GM12878 (cell line): ENCODE data around the gene KRT75. TPM values are rescaled to one million over a fixed set of nuclear protein-coding genes. Genes with fewer than 3 reads are reported as not detected.

Experiments used
- ATAC-seq: fragments of 200-7000 bp; cut with Tn5 transposase; 3 replicates; pipeline ENCODE4 v1.9.1; 2020; ENCODE audit warnings: mild to moderate bottlenecking, moderate library complexity
- BruUV-seq: library from RNA; stranded (reverse); fragments of 400-500 nt; replicated peaks from 2 replicates; lab custom pipeline; 2021; lab: Mats Ljungman, UMichigan
- CTCF ChIA-PET: fragments of 300-600 bp; sonication (Branson Sonifier 250); formaldehyde crosslinking; extraction: SDS; loops from one replicate; lab custom pipeline; 2021; ENCODE audit warnings: inconsistent platforms; lab: Yijun Ruan, JAX
- POLR2A ChIA-PET: fragments of 350-600 bp; formaldehyde crosslinking; extraction: SDS; loops from one replicate; lab custom pipeline; 2021; ENCODE audit warnings: inconsistent platforms; lab: Charles Lee
- RAD21 ChIA-PET: fragments of 300-600 bp; sonication (Branson Sonifier 250); formaldehyde crosslinking; loops from one replicate; lab custom pipeline; 2023; ENCODE audit warnings: antibody characterized with exemption; ENCODE audit not compliant: unreplicated experiment; lab: Charles Lee
- SMC1A ChIA-PET: fragments of 300-600 bp; sonication (Branson Sonifier 250); formaldehyde crosslinking; loops from one replicate; lab custom pipeline; 2023; ENCODE audit not compliant: unreplicated experiment, uncharacterized antibody; lab: Charles Lee
- DNase-seq: peaks from one replicate; pipeline ENCODE4 v3.0.0-alpha.2; 2011; ENCODE audit warnings: low read depth, low spot score
- FAIRE-seq: peaks from 3 replicates; lab custom pipeline; 2011; peaks lifted over from hg19 to GRCh38; lab: Jason Lieb, UNC
- H2AFZ ChIP-seq: 2 replicates; pipeline ENCODE4 v1.6.0; 2011; ENCODE audit warnings: low read depth, low read length, control low read depth; ENCODE audit not compliant: control insufficient read depth
- H3K27ac ChIP-seq: 2 replicates; pipeline ENCODE4 v1.5.1; 2011; ENCODE audit warnings: control low read depth; ENCODE audit not compliant: control insufficient read depth, insufficient read depth
- H3K27me3 ChIP-seq, 2 experiments: replicated peaks in 1 of 2; 2 replicates each; pipeline versions ENCODE4 v1.6.0 to v1.6.1; 2011; ENCODE audit warnings: low read length in 1 of 2; ENCODE audit not compliant: control insufficient read depth in 2 of 2, insufficient read depth in 2 of 2
- H3K36me3 ChIP-seq, 2 experiments: 2 replicates each; pipeline ENCODE4 v1.5.1; 2011; ENCODE audit warnings: low read length in 1 of 2; ENCODE audit not compliant: control insufficient read depth in 2 of 2, insufficient read depth in 2 of 2
- H3K4me1 ChIP-seq: 2 replicates; pipeline ENCODE4 v1.6.1; 2011; ENCODE audit warnings: mild to moderate bottlenecking, low read length, moderate library complexity, mixed read lengths; ENCODE audit not compliant: control insufficient read depth, insufficient read depth
- H3K4me2 ChIP-seq: 2 replicates; pipeline ENCODE4 v1.6.0; 2011; ENCODE audit warnings: control low read depth; ENCODE audit not compliant: control insufficient read depth, insufficient read depth
- H3K4me3 ChIP-seq: fragments of 200-600 bp; sonication (generic); 2 replicates; pipeline ENCODE4 v1.5.1; 2016
- H3K79me2 ChIP-seq: 2 replicates; pipeline ENCODE4 v1.6.0; 2011; ENCODE audit warnings: low read length; ENCODE audit not compliant: control insufficient read depth, insufficient read depth
- H3K9ac ChIP-seq: 2 replicates; pipeline ENCODE4 v1.8.0; 2011; ENCODE audit warnings: low read length, control low read depth, mixed read lengths; ENCODE audit not compliant: control insufficient read depth, insufficient read depth
- H3K9me3 ChIP-seq: replicated peaks from 3 replicates; pipeline ENCODE4 v1.5.1; 2011; ENCODE audit warnings: mild to moderate bottlenecking, low read length; ENCODE audit not compliant: control insufficient read depth, insufficient read depth
- H4K20me1 ChIP-seq: 2 replicates; pipeline ENCODE4 v1.6.0; 2011; ENCODE audit not compliant: control insufficient read depth, insufficient read depth
- BHLHE40 ChIP-seq, 2 experiments: fragments of 450-650 bp in 1 of 2; IDR thresholded peaks; 2 replicates each; pipeline ENCODE4 v1.6.1; 2011 to 2017; ENCODE audit warnings: low read depth in 2 of 2, borderline replicate concordance in 1 of 2, improper control_type of control experiment in 1 of 2, low read length in 1 of 2, mild to moderate bottlenecking in 1 of 2
- HDAC2 ChIP-seq: fragments of 200-600 bp; sonication (generic); IDR thresholded peaks from 2 replicates; pipeline ENCODE4 v1.6.1; 2017
- RCOR1 ChIP-seq: conservative IDR thresholded peaks from 2 replicates; pipeline ENCODE4 v1.6.1; 2012; ENCODE audit warnings: low read depth, low read length, improper control_type of control experiment
- SRF ChIP-seq, 2 experiments: IDR thresholded peaks; 2 replicates each; pipeline ENCODE4 v1.6.1; 2011; ENCODE audit warnings: low read depth in 2 of 2, low read length in 2 of 2, mild to moderate bottlenecking in 1 of 2, moderate library complexity in 1 of 2
- TCF7 ChIP-seq: IDR thresholded peaks from 2 replicates; pipeline ENCODE4 v1.6.1; 2014; ENCODE audit warnings: antibody characterized with exemption, borderline replicate concordance
- WRNIP1 ChIP-seq: IDR thresholded peaks from 2 replicates; pipeline ENCODE4 v1.6.1; 2011; ENCODE audit warnings: low read depth, low read length, improper control_type of control experiment, borderline replicate concordance
- ZNF217 ChIP-seq: fragments of 450-650 bp; IDR thresholded peaks from 2 replicates; pipeline ENCODE4 v1.6.1; 2017; ENCODE audit warnings: antibody characterized with exemption, mild to moderate bottlenecking
- ZNF384 ChIP-seq: IDR thresholded peaks from 2 replicates; pipeline ENCODE4 v1.6.1; 2012; ENCODE audit warnings: low read depth, mild to moderate bottlenecking, low read length, improper control_type of control experiment, borderline replicate concordance
- WGBS: methylation state at CpG from one replicate; pipeline ENCODE4 v1.1.6; 2016; ENCODE audit warnings: low lambda C conversion rate; ENCODE audit not compliant: insufficient replicate concordance, insufficient coverage; ENCODE audit errors: missing lambda C conversion rate; 5-methylcytosine and 5-hydroxymethylcytosine counted together
- in situ Hi-C: fragments of 300-500 bp; cut with MboI; formaldehyde crosslinking; loops from 9 replicates; pipeline ENCODE4 v1.14.3; 2018; ENCODE audit warnings: mixed read lengths
- intact Hi-C: fragments of 100-400 bp; cut with micrococcal nuclease; formaldehyde crosslinking; loops from one replicate; pipeline ENCODE4 v1.14.2; 2022; ENCODE audit not compliant: unreplicated experiment
- polyA plus RNA-seq, 11 experiments: library from polyadenylated mRNA; depleted of rRNA in 4 of 11; unstranded in 6 of 11; stranded (reverse) in 5 of 11; fragments of >200 nt; fragmentation: Nextera tagmentation in 4 of 11; fragmentation: Illumina TruSeq in 1 of 11; extraction: Ambion mirVana in 4 of 11; extraction: Trizol in 1 of 11; gene quantifications; 1 replicate in 1 of 11; 2 replicates in 10 of 11; pipeline versions ENCODE4 v1.2.1 to v1.2.3, GENCODE V29; 2011 to 2016; ENCODE audit warnings: inconsistent platforms in 2 of 11, missing spikeins in 2 of 11, low read depth in 1 of 11
- total RNA-seq, 4 experiments: library from RNA; depleted of rRNA in 3 of 4; stranded (reverse); fragments of >200 nt in 3 of 4; fragmentation: Illumina TruSeq in 1 of 4; extraction: Trizol in 1 of 4; gene quantifications; 2 replicates each; pipeline versions ENCODE4 v1.2.1 to v1.2.3, GENCODE V29; 2013 to 2021
- TF ChIP-seq, protein P1 (sequence below): IDR thresholded peaks from 2 replicates; pipeline ENCODE4 v1.6.1; 2011; ENCODE audit warnings: low read depth, mild to moderate bottlenecking, low read length, moderate library complexity, borderline replicate concordance; ENCODE audit errors: extremely low read depth
- TF ChIP-seq, protein P2 (sequence below): fragments of 150-350 bp; IDR thresholded peaks from 2 replicates; pipeline ENCODE4 v1.6.1; 2016; ENCODE audit warnings: low read depth, low read length
- TF ChIP-seq, protein P3 (sequence below): fragments of 450-650 bp; formaldehyde crosslinking; IDR thresholded peaks from 2 replicates; pipeline ENCODE4 v1.4.0; 2020; ENCODE audit warnings: mild to moderate bottlenecking, moderate library complexity

KRT75 gene
- total and polyA plus RNA-seq, 10 of the 15 experiments (the other 5 are each of a cell fraction or from before 2014, with no cell fraction given), result not detected

DNA sequence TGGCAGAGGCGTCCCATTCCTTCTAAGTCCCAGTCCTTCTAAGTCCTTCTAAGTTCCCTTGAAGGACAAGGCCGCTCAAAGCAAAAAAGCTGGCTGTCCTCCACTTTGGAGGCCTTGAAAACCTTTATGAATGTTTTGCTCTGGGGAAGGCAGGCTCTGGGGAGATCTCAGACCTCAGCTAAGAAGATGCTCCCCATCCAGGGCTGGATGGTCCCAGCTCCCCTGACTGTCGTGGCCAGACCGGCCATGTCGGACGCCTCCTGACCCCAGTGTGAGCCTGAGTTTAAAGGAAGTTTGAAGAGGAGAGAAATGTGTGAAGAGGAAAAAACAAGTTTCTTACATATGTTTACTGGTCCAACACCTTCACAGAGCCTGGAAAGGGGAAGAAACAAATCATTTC, 54.6 kb downstream of the KRT75 start (continued):
- TF ChIP-seq, protein P1, sequence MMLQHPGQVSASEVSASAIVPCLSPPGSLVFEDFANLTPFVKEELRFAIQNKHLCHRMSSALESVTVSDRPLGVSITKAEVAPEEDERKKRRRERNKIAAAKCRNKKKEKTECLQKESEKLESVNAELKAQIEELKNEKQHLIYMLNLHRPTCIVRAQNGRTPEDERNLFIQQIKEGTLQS, result no peak
- no peak for TF ChIP-seq WRNIP1
- TF ChIP-seq BHLHE40 (IDR thresholded peaks at IDR 0.05; ENCODE audit: borderline replicate concordance in 1 of 2, low read depth in 2 of 2, low read length in 1 of 2), result no peak
- TF ChIP-seq RCOR1, result no peak
- TF ChIP-seq, all 136 proteins: peak for 0

DNA sequence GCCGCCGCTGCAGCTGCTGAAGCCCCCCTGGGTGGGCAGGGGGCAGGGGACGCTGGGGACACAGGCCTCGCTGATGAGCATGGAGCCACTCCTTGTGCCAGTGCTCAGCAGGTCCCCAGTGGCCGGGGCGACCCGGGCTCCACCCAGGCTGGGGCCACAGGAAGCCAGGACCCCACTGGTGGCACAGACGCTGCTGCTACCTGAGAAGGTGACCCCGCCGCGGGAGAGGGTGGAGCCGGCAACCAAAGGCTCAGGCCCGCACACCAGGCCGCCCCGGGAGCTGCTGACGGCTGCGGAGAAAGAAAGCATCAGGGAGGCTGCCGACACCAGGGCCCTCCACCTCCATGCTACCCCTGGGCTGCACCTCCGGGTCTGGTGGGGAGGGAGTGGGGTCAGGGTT, 56.1 kb downstream of the KRT75 start:
- Histone ChIP-seq H3K4me2 (no peak overlapping the region), H3K27ac (no peak overlapping the region), H3K4me1 (no peaks in the 10 kb centered on the region), H3K4me3 (no peak overlapping the region), H2AFZ (no peak overlapping the region), H3K27me3 (peaks cover 0 to 1% of the 10 kb centered on the region in 2 experiments; a peak in 3 of 4 replicates), H3K9ac (no peak overlapping the region), H3K36me3 (no peaks in the 10 kb centered on the region), H3K79me2 (no peaks in the 10 kb centered on the region), H4K20me1 (no peaks in the 10 kb centered on the region; the same call in 1 of the 2 replicates), H3K9me3 (no peaks in the 10 kb centered on the region)
- no peak for ATAC-seq
- no TSS peak for BruUV-seq
- in situ Hi-C loops, result loop anchor here (25.0 kb wide), 1 partner anchor 609 kb away; no protein-coding TSS in a partner anchor
- ChIA-PET POLR2A (no interaction called here), SMC1A (no interaction called here), CTCF (interaction anchor here (0.9 to 1.2 kb wide), 2 partner anchors 493 to 502 kb away, joined by 3 to 4 read pairs; no protein-coding TSS in a partner anchor), RAD21 (no interaction called here)
- no peak for FAIRE-seq
- DNase-seq, result no peak
- intact Hi-C loops, result loop anchor here (10.0 kb wide), 1 partner anchor 127 kb away; no protein-coding TSS in a partner anchor
- WGBS, result 45% methylated on average over 17 of the region's 19 CpGs
- TF ChIP-seq HDAC2, result no peak
- TF ChIP-seq TCF7, result no peak
- TF ChIP-seq, protein P2, sequence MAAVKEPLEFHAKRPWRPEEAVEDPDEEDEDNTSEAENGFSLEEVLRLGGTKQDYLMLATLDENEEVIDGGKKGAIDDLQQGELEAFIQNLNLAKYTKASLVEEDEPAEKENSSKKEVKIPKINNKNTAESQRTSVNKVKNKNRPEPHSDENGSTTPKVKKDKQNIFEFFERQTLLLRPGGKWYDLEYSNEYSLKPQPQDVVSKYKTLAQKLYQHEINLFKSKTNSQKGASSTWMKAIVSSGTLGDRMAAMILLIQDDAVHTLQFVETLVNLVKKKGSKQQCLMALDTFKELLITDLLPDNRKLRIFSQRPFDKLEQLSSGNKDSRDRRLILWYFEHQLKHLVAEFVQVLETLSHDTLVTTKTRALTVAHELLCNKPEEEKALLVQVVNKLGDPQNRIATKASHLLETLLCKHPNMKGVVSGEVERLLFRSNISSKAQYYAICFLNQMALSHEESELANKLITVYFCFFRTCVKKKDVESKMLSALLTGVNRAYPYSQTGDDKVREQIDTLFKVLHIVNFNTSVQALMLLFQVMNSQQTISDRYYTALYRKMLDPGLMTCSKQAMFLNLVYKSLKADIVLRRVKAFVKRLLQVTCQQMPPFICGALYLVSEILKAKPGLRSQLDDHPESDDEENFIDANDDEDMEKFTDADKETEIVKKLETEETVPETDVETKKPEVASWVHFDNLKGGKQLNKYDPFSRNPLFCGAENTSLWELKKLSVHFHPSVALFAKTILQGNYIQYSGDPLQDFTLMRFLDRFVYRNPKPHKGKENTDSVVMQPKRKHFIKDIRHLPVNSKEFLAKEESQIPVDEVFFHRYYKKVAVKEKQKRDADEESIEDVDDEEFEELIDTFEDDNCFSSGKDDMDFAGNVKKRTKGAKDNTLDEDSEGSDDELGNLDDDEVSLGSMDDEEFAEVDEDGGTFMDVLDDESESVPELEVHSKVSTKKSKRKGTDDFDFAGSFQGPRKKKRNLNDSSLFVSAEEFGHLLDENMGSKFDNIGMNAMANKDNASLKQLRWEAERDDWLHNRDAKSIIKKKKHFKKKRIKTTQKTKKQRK, result no peak
- no peak for TF ChIP-seq SRF (IDR thresholded peaks at IDR 0.05; ENCODE audit: low read depth in 2 of 2, low read length in 2 of 2)
- TF ChIP-seq ZNF217, result no peak
- TF ChIP-seq, protein P3, sequence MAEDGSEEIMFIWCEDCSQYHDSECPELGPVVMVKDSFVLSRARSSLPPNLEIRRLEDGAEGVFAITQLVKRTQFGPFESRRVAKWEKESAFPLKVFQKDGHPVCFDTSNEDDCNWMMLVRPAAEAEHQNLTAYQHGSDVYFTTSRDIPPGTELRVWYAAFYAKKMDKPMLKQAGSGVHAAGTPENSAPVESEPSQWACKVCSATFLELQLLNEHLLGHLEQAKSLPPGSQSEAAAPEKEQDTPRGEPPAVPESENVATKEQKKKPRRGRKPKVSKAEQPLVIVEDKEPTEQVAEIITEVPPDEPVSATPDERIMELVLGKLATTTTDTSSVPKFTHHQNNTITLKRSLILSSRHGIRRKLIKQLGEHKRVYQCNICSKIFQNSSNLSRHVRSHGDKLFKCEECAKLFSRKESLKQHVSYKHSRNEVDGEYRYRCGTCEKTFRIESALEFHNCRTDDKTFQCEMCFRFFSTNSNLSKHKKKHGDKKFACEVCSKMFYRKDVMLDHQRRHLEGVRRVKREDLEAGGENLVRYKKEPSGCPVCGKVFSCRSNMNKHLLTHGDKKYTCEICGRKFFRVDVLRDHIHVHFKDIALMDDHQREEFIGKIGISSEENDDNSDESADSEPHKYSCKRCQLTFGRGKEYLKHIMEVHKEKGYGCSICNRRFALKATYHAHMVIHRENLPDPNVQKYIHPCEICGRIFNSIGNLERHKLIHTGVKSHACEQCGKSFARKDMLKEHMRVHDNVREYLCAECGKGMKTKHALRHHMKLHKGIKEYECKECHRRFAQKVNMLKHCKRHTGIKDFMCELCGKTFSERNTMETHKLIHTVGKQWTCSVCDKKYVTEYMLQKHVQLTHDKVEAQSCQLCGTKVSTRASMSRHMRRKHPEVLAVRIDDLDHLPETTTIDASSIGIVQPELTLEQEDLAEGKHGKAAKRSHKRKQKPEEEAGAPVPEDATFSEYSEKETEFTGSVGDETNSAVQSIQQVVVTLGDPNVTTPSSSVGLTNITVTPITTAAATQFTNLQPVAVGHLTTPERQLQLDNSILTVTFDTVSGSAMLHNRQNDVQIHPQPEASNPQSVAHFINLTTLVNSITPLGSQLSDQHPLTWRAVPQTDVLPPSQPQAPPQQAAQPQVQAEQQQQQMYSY (CRISPR knock-in tag), result no peak
- no peak for TF ChIP-seq ZNF384
